Measurements from ENCODE around the gene ZSCAN30. TPM values are rescaled to one million over a fixed set of nuclear protein-coding genes. Genes with fewer than 3 reads are reported as not detected.

ZSCAN30 gene
- total and polyA plus RNA-seq, 2 of the 13 experiments (the other 11 are each of a cell fraction or from before 2014, with no cell fraction given) = 7.4 to 7.7 TPM

DNA sequence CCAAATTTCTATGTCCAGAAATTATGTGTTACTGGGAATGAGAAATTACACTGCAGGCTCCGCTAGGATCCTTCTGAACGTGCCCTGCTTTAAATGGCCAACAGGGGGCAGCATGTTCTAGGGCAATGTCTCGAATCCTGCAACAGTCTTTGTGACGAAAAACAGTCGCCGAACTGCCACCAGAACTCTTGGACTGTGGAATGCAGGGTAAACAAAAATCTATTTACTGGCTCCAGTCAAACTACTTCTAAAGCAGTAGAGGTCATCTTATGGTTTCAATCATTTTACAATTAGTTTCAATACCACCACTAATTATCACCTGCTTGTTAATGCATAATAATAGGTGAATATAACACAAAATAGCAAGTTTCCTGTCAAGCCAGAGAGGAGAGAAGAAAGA, 59.0 kb downstream of the ZSCAN30 start (continued):
- TF ChIP-seq PRMT3 (CRISPR knock-in tag; IDR thresholded peaks at IDR 0.05; ENCODE audit: borderline replicate concordance, low read depth) (no peak), HNF4A (CRISPR knock-in tag; IDR thresholded peaks at IDR 0.05) (peak; percentile 43), HMG20A (CRISPR knock-in tag; IDR thresholded peaks at IDR 0.05; ENCODE audit: borderline replicate concordance) (no peak), ZNF329 (CRISPR knock-in tag; IDR thresholded peaks at IDR 0.05; ENCODE audit: low read depth) (no peak), ZNF34 (CRISPR knock-in tag; IDR thresholded peaks at IDR 0.05; ENCODE audit: borderline replicate concordance) (no peak), RERE (CRISPR knock-in tag; IDR thresholded peaks at IDR 0.05; ENCODE audit: low read depth) (no peak), TRIM24 (CRISPR knock-in tag; IDR thresholded peaks at IDR 0.05) (no peak), ZNF616 (CRISPR knock-in tag; IDR thresholded peaks at IDR 0.05; ENCODE audit: low read depth) (no peak), ZNF234 (CRISPR knock-in tag; conservative IDR thresholded peaks at IDR 0.05) (no peak), ZNF10 (CRISPR knock-in tag; IDR thresholded peaks at IDR 0.05; ENCODE audit: borderline replicate concordance, low read depth) (no peak), NR2C2 (CRISPR knock-in tag; IDR thresholded peaks at IDR 0.05; ENCODE audit: borderline replicate concordance) (no peak), AGO1 (IDR thresholded peaks at IDR 0.05; ENCODE audit: low read depth, low read length, poor library complexity, severe bottlenecking) (no peak), ZNF737 (CRISPR knock-in tag; IDR thresholded peaks at IDR 0.05; ENCODE audit: borderline replicate concordance) (no peak), SALL2 (CRISPR knock-in tag; IDR thresholded peaks at IDR 0.05) (no peak), ELF1 (CRISPR knock-in tag; IDR thresholded peaks at IDR 0.05) (no peak), SOX13 (IDR thresholded peaks at IDR 0.05) (no peak), SOX13 (CRISPR knock-in tag; conservative IDR thresholded peaks at IDR 0.05 in 1 of 2, IDR thresholded peaks at IDR 0.05 in 1 of 2) (no peak), RCOR2 (CRISPR knock-in tag; IDR thresholded peaks at IDR 0.05) (no peak), FOXO1 (CRISPR knock-in tag; IDR thresholded peaks at IDR 0.05) (peak; percentile 66; the same call in 1 of the 2 replicates), EEA1 (CRISPR knock-in tag; IDR thresholded peaks at IDR 0.05; ENCODE audit: borderline replicate concordance) (no peak), HNRNPK (IDR thresholded peaks at IDR 0.05; ENCODE audit: low read depth, low read length, poor library complexity, severe bottlenecking) (no peak), GATAD2A (CRISPR knock-in tag; IDR thresholded peaks at IDR 0.05) (peak; percentile 68)
- TF ChIP-seq, protein P1, sequence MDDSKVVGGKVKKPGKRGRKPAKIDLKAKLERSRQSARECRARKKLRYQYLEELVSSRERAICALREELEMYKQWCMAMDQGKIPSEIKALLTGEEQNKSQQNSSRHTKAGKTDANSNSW (CRISPR knock-in tag; IDR thresholded peaks at IDR 0.05; ENCODE audit: borderline replicate concordance) = no peak
- TF ChIP-seq, protein P2, sequence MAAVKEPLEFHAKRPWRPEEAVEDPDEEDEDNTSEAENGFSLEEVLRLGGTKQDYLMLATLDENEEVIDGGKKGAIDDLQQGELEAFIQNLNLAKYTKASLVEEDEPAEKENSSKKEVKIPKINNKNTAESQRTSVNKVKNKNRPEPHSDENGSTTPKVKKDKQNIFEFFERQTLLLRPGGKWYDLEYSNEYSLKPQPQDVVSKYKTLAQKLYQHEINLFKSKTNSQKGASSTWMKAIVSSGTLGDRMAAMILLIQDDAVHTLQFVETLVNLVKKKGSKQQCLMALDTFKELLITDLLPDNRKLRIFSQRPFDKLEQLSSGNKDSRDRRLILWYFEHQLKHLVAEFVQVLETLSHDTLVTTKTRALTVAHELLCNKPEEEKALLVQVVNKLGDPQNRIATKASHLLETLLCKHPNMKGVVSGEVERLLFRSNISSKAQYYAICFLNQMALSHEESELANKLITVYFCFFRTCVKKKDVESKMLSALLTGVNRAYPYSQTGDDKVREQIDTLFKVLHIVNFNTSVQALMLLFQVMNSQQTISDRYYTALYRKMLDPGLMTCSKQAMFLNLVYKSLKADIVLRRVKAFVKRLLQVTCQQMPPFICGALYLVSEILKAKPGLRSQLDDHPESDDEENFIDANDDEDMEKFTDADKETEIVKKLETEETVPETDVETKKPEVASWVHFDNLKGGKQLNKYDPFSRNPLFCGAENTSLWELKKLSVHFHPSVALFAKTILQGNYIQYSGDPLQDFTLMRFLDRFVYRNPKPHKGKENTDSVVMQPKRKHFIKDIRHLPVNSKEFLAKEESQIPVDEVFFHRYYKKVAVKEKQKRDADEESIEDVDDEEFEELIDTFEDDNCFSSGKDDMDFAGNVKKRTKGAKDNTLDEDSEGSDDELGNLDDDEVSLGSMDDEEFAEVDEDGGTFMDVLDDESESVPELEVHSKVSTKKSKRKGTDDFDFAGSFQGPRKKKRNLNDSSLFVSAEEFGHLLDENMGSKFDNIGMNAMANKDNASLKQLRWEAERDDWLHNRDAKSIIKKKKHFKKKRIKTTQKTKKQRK (IDR thresholded peaks at IDR 0.05; ENCODE audit: low read length) = no peak

Measured in HepG2 (cell line).